Panc1 (cell line): ENCODE results near the gene RRAS. TPM values are rescaled to one million over a fixed set of nuclear protein-coding genes. Genes with fewer than 3 reads are reported as not detected.

Experiments used
- ATAC-seq: fragments of 200-7000 bp; cut with Tn5 transposase; 2 replicates; pipeline ENCODE4 v1.9.1; 2020; ENCODE audit warnings: mild to moderate bottlenecking, moderate library complexity
- BruUV-seq: library from RNA; stranded (reverse); fragments of 400-500 nt; replicated peaks from 2 replicates; lab custom pipeline; 2021; lab: Mats Ljungman, UMichigan
- CTCF ChIA-PET: fragments of 300-600 bp; sonication (Branson Sonifier 250); formaldehyde crosslinking; loops from one replicate; lab custom pipeline; 2022; ENCODE audit warnings: antibody characterized with exemption; lab: Charles Lee
- POLR2A ChIA-PET: fragments of 300-600 bp; sonication (Branson Sonifier 250); formaldehyde crosslinking; loops from one replicate; lab custom pipeline; 2022; ENCODE audit warnings: antibody characterized with exemption; lab: Charles Lee
- DNase-seq: peaks from one replicate; pipeline ENCODE4 v3.0.0-alpha.2; 2010; ENCODE audit warnings: low read depth, low spot score
- H3K27ac ChIP-seq: 2 replicates; pipeline ENCODE4 v1.5.1; 2011; ENCODE audit warnings: mild to moderate bottlenecking, low read length, inconsistent platforms
- H3K27me3 ChIP-seq: fragments of 200-500 bp; sonication (Bioruptor generic); 2 replicates; pipeline ENCODE4 v1.6.0; 2014; ENCODE audit warnings: low read length, inconsistent platforms; ENCODE audit not compliant: control insufficient read depth, insufficient read depth
- H3K36me3 ChIP-seq: fragments of 200-500 bp; sonication (Bioruptor generic); 2 replicates; pipeline ENCODE4 v1.5.1; 2014; ENCODE audit warnings: inconsistent platforms, mild to moderate bottlenecking, low read length, moderate library complexity; ENCODE audit not compliant: control insufficient read depth, insufficient read depth
- H3K4me1 ChIP-seq: 2 replicates; pipeline ENCODE4 v1.5.1; 2011; ENCODE audit warnings: inconsistent platforms, mild to moderate bottlenecking, low read length, moderate library complexity; ENCODE audit not compliant: control insufficient read depth, insufficient read depth
- H3K4me3 ChIP-seq, 2 experiments: 2 replicates each; pipeline ENCODE4 v1.5.1; 2011 to 2012; ENCODE audit warnings: low read depth in 2 of 2, low read length in 2 of 2, mild to moderate bottlenecking in 2 of 2, inconsistent platforms in 1 of 2, moderate library complexity in 1 of 2
- H3K9me3 ChIP-seq: fragments of 200-500 bp; sonication (Bioruptor generic); 2 replicates; pipeline ENCODE4 v1.5.1; 2014; ENCODE audit warnings: low read depth, mild to moderate bottlenecking, inconsistent platforms, low read length, moderate library complexity; ENCODE audit not compliant: control insufficient read depth, insufficient read depth
- POLR2AphosphoS5 ChIP-seq: IDR thresholded peaks from 2 replicates; pipeline ENCODE4 v1.6.1; 2012; ENCODE audit warnings: mild to moderate bottlenecking, low read depth, low read length, moderate library complexity
- SIN3A ChIP-seq: IDR thresholded peaks from 2 replicates; pipeline ENCODE4 v1.6.1; 2012; ENCODE audit warnings: low read depth, mild to moderate bottlenecking, low read length, moderate library complexity, borderline replicate concordance; ENCODE audit not compliant: insufficient read depth
- TCF7L2 ChIP-seq: IDR thresholded peaks from 2 replicates; pipeline ENCODE4 v1.6.1; 2011; ENCODE audit warnings: mild to moderate bottlenecking, low read depth, low read length, inconsistent platforms
- in situ Hi-C: cut with HindIII; loops from 2 replicates; pipeline ENCODE4 v1.10.0; 2016; ENCODE audit warnings: low sequenced_read_pairs, low pct_unique_long_range_greater_than_20kb
- intact Hi-C: fragments of 100-400 bp; cut with micrococcal nuclease; formaldehyde crosslinking; loops from one replicate; pipeline ENCODE4 v1.10.0; 2022; ENCODE audit not compliant: unreplicated experiment
- total RNA-seq: library from RNA; stranded (reverse); gene quantifications from one replicate; pipeline ENCODE4 v1.2.1, GENCODE V29; 2021; ENCODE audit not compliant: unreplicated experiment
- TF ChIP-seq, protein P1 (sequence below): fragments of 450-650 bp; IDR thresholded peaks from 2 replicates; pipeline ENCODE4 v1.5.1; 2017; ENCODE audit warnings: mild to moderate bottlenecking
- TF ChIP-seq, protein P2 (sequence below), 2 experiments: IDR thresholded peaks; 2 replicates each; pipeline ENCODE4 v1.6.1; 2011 to 2012; ENCODE audit warnings: low read depth in 2 of 2, control low read depth in 1 of 2, low read length in 1 of 2, mild to moderate bottlenecking in 1 of 2, moderate library complexity in 1 of 2; ENCODE audit not compliant: insufficient read depth in 1 of 2

The RRAS gene
- total RNA-seq, 1 experiment from 2014 or later, result 64.4 TPM

GRCh38 chr19:49632576-49632975 is 7.4 kb downstream of the RRAS start:
- no peak for DNase-seq
- H3K27ac ChIP-seq, result no peak overlapping the region
- CTCF ChIA-PET, result no interaction called here
- intact Hi-C loops (no loop called here), in situ Hi-C loops (no loop called here)
- no peak for ATAC-seq
- TF ChIP-seq TCF7L2 (no peak), SIN3A (no peak), POLR2AphosphoS5 (no peak)
- TF ChIP-seq, protein P1, sequence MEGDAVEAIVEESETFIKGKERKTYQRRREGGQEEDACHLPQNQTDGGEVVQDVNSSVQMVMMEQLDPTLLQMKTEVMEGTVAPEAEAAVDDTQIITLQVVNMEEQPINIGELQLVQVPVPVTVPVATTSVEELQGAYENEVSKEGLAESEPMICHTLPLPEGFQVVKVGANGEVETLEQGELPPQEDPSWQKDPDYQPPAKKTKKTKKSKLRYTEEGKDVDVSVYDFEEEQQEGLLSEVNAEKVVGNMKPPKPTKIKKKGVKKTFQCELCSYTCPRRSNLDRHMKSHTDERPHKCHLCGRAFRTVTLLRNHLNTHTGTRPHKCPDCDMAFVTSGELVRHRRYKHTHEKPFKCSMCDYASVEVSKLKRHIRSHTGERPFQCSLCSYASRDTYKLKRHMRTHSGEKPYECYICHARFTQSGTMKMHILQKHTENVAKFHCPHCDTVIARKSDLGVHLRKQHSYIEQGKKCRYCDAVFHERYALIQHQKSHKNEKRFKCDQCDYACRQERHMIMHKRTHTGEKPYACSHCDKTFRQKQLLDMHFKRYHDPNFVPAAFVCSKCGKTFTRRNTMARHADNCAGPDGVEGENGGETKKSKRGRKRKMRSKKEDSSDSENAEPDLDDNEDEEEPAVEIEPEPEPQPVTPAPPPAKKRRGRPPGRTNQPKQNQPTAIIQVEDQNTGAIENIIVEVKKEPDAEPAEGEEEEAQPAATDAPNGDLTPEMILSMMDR, result no peak
- TF ChIP-seq, protein P2, sequence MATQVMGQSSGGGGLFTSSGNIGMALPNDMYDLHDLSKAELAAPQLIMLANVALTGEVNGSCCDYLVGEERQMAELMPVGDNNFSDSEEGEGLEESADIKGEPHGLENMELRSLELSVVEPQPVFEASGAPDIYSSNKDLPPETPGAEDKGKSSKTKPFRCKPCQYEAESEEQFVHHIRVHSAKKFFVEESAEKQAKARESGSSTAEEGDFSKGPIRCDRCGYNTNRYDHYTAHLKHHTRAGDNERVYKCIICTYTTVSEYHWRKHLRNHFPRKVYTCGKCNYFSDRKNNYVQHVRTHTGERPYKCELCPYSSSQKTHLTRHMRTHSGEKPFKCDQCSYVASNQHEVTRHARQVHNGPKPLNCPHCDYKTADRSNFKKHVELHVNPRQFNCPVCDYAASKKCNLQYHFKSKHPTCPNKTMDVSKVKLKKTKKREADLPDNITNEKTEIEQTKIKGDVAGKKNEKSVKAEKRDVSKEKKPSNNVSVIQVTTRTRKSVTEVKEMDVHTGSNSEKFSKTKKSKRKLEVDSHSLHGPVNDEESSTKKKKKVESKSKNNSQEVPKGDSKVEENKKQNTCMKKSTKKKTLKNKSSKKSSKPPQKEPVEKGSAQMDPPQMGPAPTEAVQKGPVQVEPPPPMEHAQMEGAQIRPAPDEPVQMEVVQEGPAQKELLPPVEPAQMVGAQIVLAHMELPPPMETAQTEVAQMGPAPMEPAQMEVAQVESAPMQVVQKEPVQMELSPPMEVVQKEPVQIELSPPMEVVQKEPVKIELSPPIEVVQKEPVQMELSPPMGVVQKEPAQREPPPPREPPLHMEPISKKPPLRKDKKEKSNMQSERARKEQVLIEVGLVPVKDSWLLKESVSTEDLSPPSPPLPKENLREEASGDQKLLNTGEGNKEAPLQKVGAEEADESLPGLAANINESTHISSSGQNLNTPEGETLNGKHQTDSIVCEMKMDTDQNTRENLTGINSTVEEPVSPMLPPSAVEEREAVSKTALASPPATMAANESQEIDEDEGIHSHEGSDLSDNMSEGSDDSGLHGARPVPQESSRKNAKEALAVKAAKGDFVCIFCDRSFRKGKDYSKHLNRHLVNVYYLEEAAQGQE (IDR thresholded peaks at IDR 0.05; ENCODE audit: insufficient read depth in 1 of 2, low read depth in 2 of 2, low read length in 1 of 2), result no peak
- H3K9me3 ChIP-seq, result no peaks in the 10 kb centered on the region
- no peaks in the 10 kb centered on the region for H3K4me1 ChIP-seq
- BruUV-seq, result no TSS peak
- no peaks in the 10 kb centered on the region for H3K36me3 ChIP-seq
- H3K4me3 ChIP-seq, result no peak overlapping the region
- POLR2A ChIA-PET, result no interaction called here
- H3K27me3 ChIP-seq, result no peaks in the 10 kb centered on the region

DNA sequence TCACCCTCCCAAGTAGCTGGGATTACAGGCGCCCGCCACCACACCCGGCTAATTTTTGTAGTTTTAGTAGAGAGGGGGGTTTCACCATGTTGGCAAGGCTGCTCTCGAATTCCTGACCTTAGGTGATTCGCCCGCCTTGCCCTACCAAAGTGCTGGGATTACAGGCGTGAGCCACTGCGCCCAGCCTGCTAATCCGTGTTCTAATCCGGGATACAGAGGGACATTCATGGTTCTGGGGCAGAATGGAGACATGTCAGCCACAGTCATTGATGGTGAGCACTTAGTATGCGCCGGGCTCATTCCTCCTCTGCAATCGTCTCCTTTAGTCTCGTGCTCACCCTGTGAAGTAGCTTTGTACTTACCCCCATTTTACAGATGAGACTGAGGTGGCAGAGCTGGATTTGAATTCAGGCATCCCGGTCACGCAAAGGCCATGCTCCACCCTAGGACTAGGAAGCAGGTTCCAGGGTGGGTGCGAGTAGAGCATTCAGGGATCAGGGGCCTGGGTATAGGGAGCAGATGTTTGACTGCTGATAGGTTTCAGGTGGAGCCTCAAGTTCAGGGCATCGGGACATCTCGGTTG is 8.2 kb downstream of the RRAS start:
- Histone ChIP-seq H3K4me3 (no peak overlapping the region), H3K27me3 (no peaks in the 10 kb centered on the region), H3K36me3 (no peaks in the 10 kb centered on the region), H3K9me3 (no peaks in the 10 kb centered on the region), H3K4me1 (no peaks in the 10 kb centered on the region), H3K27ac (no peak overlapping the region)
- CTCF ChIA-PET, result interaction anchor here (0.9 kb wide), 1 partner anchor 9 kb away, joined by 3 read pairs; no protein-coding TSS in a partner anchor
- in situ Hi-C loops (no loop called here), intact Hi-C loops (no loop called here)
- DNase-seq (no peak), ATAC-seq (no peak)
- TF ChIP-seq, protein P2 (IDR thresholded peaks at IDR 0.05; ENCODE audit: insufficient read depth in 1 of 2, low read depth in 2 of 2, low read length in 1 of 2), result no peak
- POLR2A ChIA-PET, result interaction anchor here (1.2 kb wide), 1 partner anchor 9 kb away, joined by 5 read pairs; the partner anchor contains the start of gene RRAS
- BruUV-seq, result no TSS peak
